HG02798 (cell line): ENCODE results near the gene NFIB.

Experiments used
- ATAC-seq: cut with Tn5 transposase; IDR thresholded peaks from one replicate; pipeline ENCODE4 v1.9.1; 2021; ENCODE audit warnings: mild to moderate bottlenecking; ENCODE audit not compliant: unreplicated experiment, poor library complexity

NFIB gene

GRCh38 chr9:14345354-14346230 is 31.7 kb upstream of the NFIB start:
- no peak for ATAC-seq

GRCh38 chr9:14344941-14345353 is 31.0 kb upstream of the NFIB start:
- no peak for ATAC-seq

GRCh38 chr9:14344053-14344524 is 30.1 kb upstream of the NFIB start:
- ATAC-seq = no peak

GRCh38 chr9:14343261-14344031 is 29.5 kb upstream of the NFIB start:
- no peak for ATAC-seq

- ATAC-seq = no peak
These were observed 28.8 kb upstream of the NFIB start for GRCh38 chr9:14342736-14343135.

- ATAC-seq = no peak
These were observed 27.6 kb upstream of the NFIB start for GRCh38 chr9:14341437-14342122.

- ATAC-seq = no peak
These were observed 27.1 kb upstream of the NFIB start for GRCh38 chr9:14340994-14341393.

- no peak for ATAC-seq
These were observed 26.4 kb upstream of the NFIB start for GRCh38 chr9:14340219-14340873.

GRCh38 chr9:14339746-14340145 is 25.8 kb upstream of the NFIB start:
- ATAC-seq = no peak

GRCh38 chr9:14337615-14338014 is 23.7 kb upstream of the NFIB start:
- ATAC-seq = no peak

GRCh38 chr9:14336244-14336643 is 22.3 kb upstream of the NFIB start:
- no peak for ATAC-seq

GRCh38 chr9:14331120-14331519 is 17.2 kb upstream of the NFIB start:
- no peak for ATAC-seq

- ATAC-seq = no peak
These were observed 13.1 kb upstream of the NFIB start for GRCh38 chr9:14327036-14327435.

GRCh38 chr9:14326264-14326826 is 12.4 kb upstream of the NFIB start:
- ATAC-seq = peak; percentile 18

GRCh38 chr9:14325147-14325546 is 11.2 kb upstream of the NFIB start:
- no peak for ATAC-seq

- no peak for ATAC-seq
These were observed 10.2 kb upstream of the NFIB start for GRCh38 chr9:14323985-14324650.

- ATAC-seq = no peak
These were observed 9.4 kb upstream of the NFIB start for GRCh38 chr9:14323083-14323971.
